G401 (cell line): ENCODE data around the gene GPS1. TPM values are rescaled to one million over a fixed set of nuclear protein-coding genes. Genes with fewer than 3 reads are reported as not detected.

Experiments
- DNase-seq: peaks from one replicate; pipeline ENCODE4 v3.0.0-alpha.2; 2015; ENCODE audit warnings: low spot score
- in situ Hi-C: cut with HindIII; loops from 2 replicates; pipeline ENCODE4 v1.10.0; 2016; ENCODE audit warnings: low sequenced_read_pairs, mixed read lengths
- total RNA-seq: library from RNA; depleted of rRNA; stranded (reverse); fragments of >200 nt; shearing (Covaris generic); gene quantifications from 2 replicates; pipeline ENCODE4 v1.2.3, GENCODE V29; 2014; rRNA removed

Gene GPS1
- 129 and 153 TPM in 2 replicates for total RNA-seq

GRCh38 chr17:82051776-82052637 lies at the start of gene GPS1, which contains the start of gene RFNG:
Gene GPS1 (plus strand): TSS chr17:82051898. CDS start chr17:82051932, 34 bp downstream.
Gene RFNG (minus strand): TSS chr17:82051811. CDS start chr17:82051766, 45 bp downstream.
- in situ Hi-C loops: no loop called here
- DNase-seq: peak; percentile 77

- peak; percentile 14 for DNase-seq
- in situ Hi-C loops: no loop called here
Observed at GRCh38 chr17:82003411-82004381, 48.0 kb upstream of the GPS1 start.

- no peak for DNase-seq
- in situ Hi-C loops: no loop called here
Observed at GRCh38 chr17:82004517-82005455, 46.9 kb upstream of the GPS1 start.

- in situ Hi-C loops: no loop called here
- no peak for DNase-seq
Observed at GRCh38 chr17:82005701-82006348, 45.9 kb upstream of the GPS1 start.

- in situ Hi-C loops: no loop called here
- peak; percentile 83 for DNase-seq
Observed at GRCh38 chr17:82006468-82007227, 45.0 kb upstream of the GPS1 start.

GRCh38 chr17:82007228-82007494 lies 44.5 kb upstream of the GPS1 start:
- in situ Hi-C loops: no loop called here
- DNase-seq: no peak

- DNase-seq: peak; percentile 29
- in situ Hi-C loops: no loop called here
Observed at GRCh38 chr17:82007495-82008257, 44.0 kb upstream of the GPS1 start.

GRCh38 chr17:82008258-82008940 lies 43.3 kb upstream of the GPS1 start:
- no peak for DNase-seq
- in situ Hi-C loops: no loop called here

GRCh38 chr17:82008941-82009405 lies 42.7 kb upstream of the GPS1 start:
- in situ Hi-C loops: no loop called here
- DNase-seq: no peak

- no peak for DNase-seq
- in situ Hi-C loops: no loop called here
Observed at GRCh38 chr17:82009413-82009812, 42.3 kb upstream of the GPS1 start.

GRCh38 chr17:82010575-82011525 lies 40.8 kb upstream of the GPS1 start:
- in situ Hi-C loops: no loop called here
- DNase-seq: no peak

GRCh38 chr17:82011617-82012187 lies 40.0 kb upstream of the GPS1 start:
- in situ Hi-C loops: no loop called here
- DNase-seq: no peak

GRCh38 chr17:82012261-82012639 lies 39.4 kb upstream of the GPS1 start:
- DNase-seq: no peak
- in situ Hi-C loops: no loop called here

- in situ Hi-C loops: no loop called here
- no peak for DNase-seq
Observed at GRCh38 chr17:82012640-82013295, 38.9 kb upstream of the GPS1 start.

- in situ Hi-C loops: no loop called here
- peak; percentile 72 for DNase-seq
Observed at GRCh38 chr17:82013341-82013740, 38.4 kb upstream of the GPS1 start.
